SK-N-SH (cell line): ENCODE results near the gene NADSYN1.

Source experiments
- ELF1 ChIP-seq: IDR thresholded peaks from 2 replicates; pipeline ENCODE4 v1.4.0; 2012
- EP300 ChIP-seq, 2 experiments: IDR thresholded peaks; 2 replicates each; pipeline versions ENCODE4 v1.4.0 to v1.6.1; 2012; ENCODE audit warnings: borderline replicate concordance in 1 of 2, low read depth in 1 of 2, low read length in 1 of 2
- EZH2phosphoT487 ChIP-seq: fragments of 200-600 bp; sonication (generic); IDR thresholded peaks from 2 replicates; pipeline ENCODE4 v1.6.1; 2017; ENCODE audit warnings: low read depth, mixed run types, mild to moderate bottlenecking, antibody characterized with exemption, moderate library complexity, borderline replicate concordance
- FOXM1 ChIP-seq: IDR thresholded peaks from 2 replicates; pipeline ENCODE4 v1.4.0; 2012; ENCODE audit warnings: low read depth, mild to moderate bottlenecking
- JUND ChIP-seq: IDR thresholded peaks from 2 replicates; pipeline ENCODE4 v1.4.0; 2012
- MEF2A ChIP-seq: IDR thresholded peaks from 2 replicates; pipeline ENCODE4 v1.4.0; 2012; ENCODE audit warnings: low read depth, borderline replicate concordance
- POLR2AphosphoS5 ChIP-seq: IDR thresholded peaks from 2 replicates; pipeline ENCODE4 v1.6.1; 2012; ENCODE audit warnings: low read depth, low read length
- RAD21 ChIP-seq: IDR thresholded peaks from 2 replicates; pipeline ENCODE4 v1.6.1; 2012; ENCODE audit warnings: mild to moderate bottlenecking, low read length
- RFX5 ChIP-seq: IDR thresholded peaks from 2 replicates; pipeline ENCODE4 v1.6.1; 2012; ENCODE audit warnings: mild to moderate bottlenecking, improper control_type of control experiment, low read length
- RXRA ChIP-seq: IDR thresholded peaks from 2 replicates; pipeline ENCODE4 v1.4.0; 2012; ENCODE audit warnings: low read depth, mild to moderate bottlenecking, borderline replicate concordance
- TF ChIP-seq, protein P1 (sequence below): fragments of 200-600 bp; sonication (generic); IDR thresholded peaks from 2 replicates; pipeline ENCODE4 v1.6.1; 2017; ENCODE audit warnings: antibody characterized with exemption, mild to moderate bottlenecking, moderate library complexity
- TF ChIP-seq, protein P2 (sequence below): fragments of 150-350 bp; IDR thresholded peaks from 2 replicates; pipeline ENCODE4 v1.6.1; 2017; ENCODE audit warnings: antibody characterized with exemption, low read length, low read depth, borderline replicate concordance
- TF ChIP-seq, protein P3 (sequence below): IDR thresholded peaks from 2 replicates; pipeline ENCODE4 v1.6.1; 2012; ENCODE audit warnings: mild to moderate bottlenecking, low read depth, low read length, moderate library complexity

DNA sequence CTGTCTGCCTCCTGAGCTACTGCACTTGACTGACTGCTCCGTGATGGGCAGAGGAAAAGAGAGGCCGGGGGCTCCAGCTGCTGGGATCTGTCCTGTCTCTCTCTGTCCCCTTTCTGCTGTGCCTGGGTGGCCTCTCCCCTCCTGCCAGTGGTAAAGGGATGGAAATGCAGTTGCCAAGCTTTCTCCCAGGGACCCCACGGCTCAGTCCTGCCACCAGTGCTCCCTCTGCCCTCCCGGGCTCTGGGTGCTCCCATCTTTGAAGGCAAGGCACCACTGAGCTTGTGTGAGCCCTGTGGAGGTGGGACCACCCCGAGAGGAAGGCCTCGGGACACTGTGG lies 32.0 kb downstream of the NADSYN1 start:
- TF ChIP-seq JUND (no peak), ELF1 (no peak), POLR2AphosphoS5 (no peak), MEF2A (no peak), EZH2phosphoT487 (no peak), EP300 (IDR thresholded peaks at IDR 0.05; ENCODE audit: borderline replicate concordance in 1 of 2, low read depth in 1 of 2, low read length in 1 of 2) (no peak), RXRA (no peak), RAD21 (no peak), RFX5 (no peak), FOXM1 (no peak)
- TF ChIP-seq, protein P1, sequence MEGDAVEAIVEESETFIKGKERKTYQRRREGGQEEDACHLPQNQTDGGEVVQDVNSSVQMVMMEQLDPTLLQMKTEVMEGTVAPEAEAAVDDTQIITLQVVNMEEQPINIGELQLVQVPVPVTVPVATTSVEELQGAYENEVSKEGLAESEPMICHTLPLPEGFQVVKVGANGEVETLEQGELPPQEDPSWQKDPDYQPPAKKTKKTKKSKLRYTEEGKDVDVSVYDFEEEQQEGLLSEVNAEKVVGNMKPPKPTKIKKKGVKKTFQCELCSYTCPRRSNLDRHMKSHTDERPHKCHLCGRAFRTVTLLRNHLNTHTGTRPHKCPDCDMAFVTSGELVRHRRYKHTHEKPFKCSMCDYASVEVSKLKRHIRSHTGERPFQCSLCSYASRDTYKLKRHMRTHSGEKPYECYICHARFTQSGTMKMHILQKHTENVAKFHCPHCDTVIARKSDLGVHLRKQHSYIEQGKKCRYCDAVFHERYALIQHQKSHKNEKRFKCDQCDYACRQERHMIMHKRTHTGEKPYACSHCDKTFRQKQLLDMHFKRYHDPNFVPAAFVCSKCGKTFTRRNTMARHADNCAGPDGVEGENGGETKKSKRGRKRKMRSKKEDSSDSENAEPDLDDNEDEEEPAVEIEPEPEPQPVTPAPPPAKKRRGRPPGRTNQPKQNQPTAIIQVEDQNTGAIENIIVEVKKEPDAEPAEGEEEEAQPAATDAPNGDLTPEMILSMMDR, result no peak
- TF ChIP-seq, protein P2, sequence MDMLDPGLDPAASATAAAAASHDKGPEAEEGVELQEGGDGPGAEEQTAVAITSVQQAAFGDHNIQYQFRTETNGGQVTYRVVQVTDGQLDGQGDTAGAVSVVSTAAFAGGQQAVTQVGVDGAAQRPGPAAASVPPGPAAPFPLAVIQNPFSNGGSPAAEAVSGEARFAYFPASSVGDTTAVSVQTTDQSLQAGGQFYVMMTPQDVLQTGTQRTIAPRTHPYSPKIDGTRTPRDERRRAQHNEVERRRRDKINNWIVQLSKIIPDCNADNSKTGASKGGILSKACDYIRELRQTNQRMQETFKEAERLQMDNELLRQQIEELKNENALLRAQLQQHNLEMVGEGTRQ, result no peak
- TF ChIP-seq, protein P3, sequence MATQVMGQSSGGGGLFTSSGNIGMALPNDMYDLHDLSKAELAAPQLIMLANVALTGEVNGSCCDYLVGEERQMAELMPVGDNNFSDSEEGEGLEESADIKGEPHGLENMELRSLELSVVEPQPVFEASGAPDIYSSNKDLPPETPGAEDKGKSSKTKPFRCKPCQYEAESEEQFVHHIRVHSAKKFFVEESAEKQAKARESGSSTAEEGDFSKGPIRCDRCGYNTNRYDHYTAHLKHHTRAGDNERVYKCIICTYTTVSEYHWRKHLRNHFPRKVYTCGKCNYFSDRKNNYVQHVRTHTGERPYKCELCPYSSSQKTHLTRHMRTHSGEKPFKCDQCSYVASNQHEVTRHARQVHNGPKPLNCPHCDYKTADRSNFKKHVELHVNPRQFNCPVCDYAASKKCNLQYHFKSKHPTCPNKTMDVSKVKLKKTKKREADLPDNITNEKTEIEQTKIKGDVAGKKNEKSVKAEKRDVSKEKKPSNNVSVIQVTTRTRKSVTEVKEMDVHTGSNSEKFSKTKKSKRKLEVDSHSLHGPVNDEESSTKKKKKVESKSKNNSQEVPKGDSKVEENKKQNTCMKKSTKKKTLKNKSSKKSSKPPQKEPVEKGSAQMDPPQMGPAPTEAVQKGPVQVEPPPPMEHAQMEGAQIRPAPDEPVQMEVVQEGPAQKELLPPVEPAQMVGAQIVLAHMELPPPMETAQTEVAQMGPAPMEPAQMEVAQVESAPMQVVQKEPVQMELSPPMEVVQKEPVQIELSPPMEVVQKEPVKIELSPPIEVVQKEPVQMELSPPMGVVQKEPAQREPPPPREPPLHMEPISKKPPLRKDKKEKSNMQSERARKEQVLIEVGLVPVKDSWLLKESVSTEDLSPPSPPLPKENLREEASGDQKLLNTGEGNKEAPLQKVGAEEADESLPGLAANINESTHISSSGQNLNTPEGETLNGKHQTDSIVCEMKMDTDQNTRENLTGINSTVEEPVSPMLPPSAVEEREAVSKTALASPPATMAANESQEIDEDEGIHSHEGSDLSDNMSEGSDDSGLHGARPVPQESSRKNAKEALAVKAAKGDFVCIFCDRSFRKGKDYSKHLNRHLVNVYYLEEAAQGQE, result no peak
